Measurements from ENCODE around the gene C1QTNF6.

GRCh38 chr22:37157516-37158285 lies 30.3 kb downstream of the C1QTNF6 start:
- no peak for TF ChIP-seq SMC3 (IDR thresholded peaks at IDR 0.05; ENCODE audit: borderline replicate concordance, low read length)
- no peak for TF ChIP-seq ATF2 (IDR thresholded peaks at IDR 0.05; ENCODE audit: low read length)
- no peak for TF ChIP-seq HCFC1 (IDR thresholded peaks at IDR 0.05; ENCODE audit: low read length)
- TF ChIP-seq CTCF (IDR thresholded peaks at IDR 0.05 in 2 of 3, conservative IDR thresholded peaks at IDR 0.05 in 1 of 3; ENCODE audit: control insufficient read depth in 2 of 3, extremely low read depth in 1 of 3, insufficient read depth in 1 of 3, low read depth in 3 of 3, low read length in 3 of 3), result no peak
- TF ChIP-seq EP300 (IDR thresholded peaks at IDR 0.05; ENCODE audit: borderline replicate concordance in 1 of 2, control insufficient read depth in 1 of 2, low read depth in 2 of 2, low read length in 2 of 2), result no peak
- no peak for TF ChIP-seq MAX (IDR thresholded peaks at IDR 0.05; ENCODE audit: low read depth, low read length)
- no peak for TF ChIP-seq RAD21 (IDR thresholded peaks at IDR 0.05; ENCODE audit: insufficient read depth, low read depth, low read length)

Measured in GM12878 (cell line).